GM12891 (cell line): ENCODE results near the gene TMEM255B.

ENCODE experiments used
- POLR2A ChIP-seq: IDR thresholded peaks from 2 replicates; pipeline ENCODE4 v1.6.1; 2011; ENCODE audit warnings: low read depth, low read length, control low read depth
- POLR2AphosphoS5 ChIP-seq: IDR thresholded peaks from 2 replicates; pipeline ENCODE4 v1.6.1; 2011; ENCODE audit warnings: low read depth, low read length, control low read depth
- TAF1 ChIP-seq: IDR thresholded peaks from 2 replicates; pipeline ENCODE4 v1.6.1; 2011; ENCODE audit warnings: low read depth, low read length, control low read depth

DNA sequence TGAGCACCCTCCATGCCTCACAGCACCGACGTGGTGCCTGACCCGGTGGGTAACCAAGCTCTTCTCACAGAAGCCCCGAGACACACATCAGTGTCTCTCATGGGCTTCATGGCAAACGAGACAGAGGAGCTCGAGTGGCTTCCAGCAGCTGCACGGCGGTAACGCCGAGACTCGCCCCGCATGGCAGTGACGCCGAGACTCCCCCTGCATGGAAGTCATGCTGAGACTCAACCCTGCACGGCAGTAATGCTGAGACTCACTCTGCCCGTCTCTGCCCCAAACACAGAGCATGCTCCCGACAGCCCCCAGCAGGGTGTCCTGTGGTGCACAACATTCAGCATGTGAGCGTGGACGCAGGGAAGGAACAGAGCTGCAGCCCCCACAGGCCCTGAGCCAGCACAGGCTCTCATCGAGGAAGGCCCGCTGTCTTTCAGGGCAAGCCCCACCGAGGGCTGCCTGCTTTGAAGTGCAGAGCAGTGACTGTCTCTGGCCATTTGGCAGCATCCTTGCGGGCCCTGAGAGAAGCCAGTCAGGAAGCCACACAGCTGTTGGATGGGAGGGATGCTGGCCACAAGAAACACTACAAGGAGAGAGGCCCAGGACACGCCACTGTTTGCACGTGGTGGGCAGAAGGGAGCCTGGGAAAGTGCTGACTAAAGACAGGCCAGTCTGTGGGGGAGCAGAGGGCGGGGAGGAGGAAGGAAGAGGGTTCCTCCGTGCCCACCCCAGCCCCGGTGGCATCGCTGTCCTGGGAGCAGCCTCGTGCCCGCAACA lies 95.4 kb downstream of the TMEM255B start:
- TF ChIP-seq POLR2A (no peak), TAF1 (no peak), POLR2AphosphoS5 (no peak)
